GM18517 (cell line): Measurements from ENCODE around the gene MAF.

Experiments
- ATAC-seq: cut with Tn5 transposase; IDR thresholded peaks from one replicate; pipeline ENCODE4 v1.9.1; 2021; ENCODE audit warnings: mild to moderate bottlenecking, moderate library complexity; ENCODE audit not compliant: unreplicated experiment

Gene MAF

DNA sequence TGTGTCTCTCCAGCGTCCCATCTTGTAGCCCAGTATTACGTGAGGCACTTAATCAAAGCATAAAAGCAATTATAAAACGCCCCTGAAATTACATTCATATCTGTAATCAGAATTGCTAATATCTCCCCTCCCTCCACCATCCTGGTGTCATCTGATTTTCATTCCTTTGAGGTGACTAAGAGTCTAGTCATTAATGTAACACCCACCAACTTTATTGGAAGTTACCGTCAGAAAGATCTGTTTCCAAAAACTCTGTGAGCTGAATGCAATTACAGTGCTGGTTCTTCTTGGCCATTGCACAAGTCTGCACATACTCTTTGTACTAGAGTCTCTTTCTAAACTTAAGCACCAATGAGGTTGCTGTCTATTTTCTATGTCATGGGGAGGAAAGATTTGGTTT lies 12.5 kb upstream of the MAF start:
- ATAC-seq: no peak

GRCh38 chr16:79612207-79612606 lies 11.7 kb upstream of the MAF start:
- no peak for ATAC-seq

DNA sequence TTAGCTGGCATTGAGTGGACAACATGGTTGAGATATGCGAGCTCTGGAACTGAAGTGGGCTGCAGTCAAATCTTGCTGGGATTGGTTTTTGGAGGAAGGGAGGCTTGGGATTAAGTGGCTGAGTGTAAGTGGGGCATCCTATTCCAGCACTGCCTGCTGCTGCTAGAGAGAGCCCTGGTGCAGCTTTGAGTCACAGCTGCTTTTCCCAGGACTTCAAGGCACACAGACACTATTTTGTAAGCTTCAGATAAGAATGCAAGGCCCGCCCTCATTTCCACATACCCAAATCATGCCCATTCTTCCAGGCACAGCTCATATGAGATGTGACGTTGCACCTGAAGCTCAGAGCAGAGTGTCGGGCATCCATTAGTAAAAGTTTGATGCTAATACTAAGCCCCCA lies 10.2 kb upstream of the MAF start:
- no peak for ATAC-seq

- ATAC-seq: no peak
Measured at GRCh38 chr16:79609861-79610260, 9.3 kb upstream of the MAF start.

DNA sequence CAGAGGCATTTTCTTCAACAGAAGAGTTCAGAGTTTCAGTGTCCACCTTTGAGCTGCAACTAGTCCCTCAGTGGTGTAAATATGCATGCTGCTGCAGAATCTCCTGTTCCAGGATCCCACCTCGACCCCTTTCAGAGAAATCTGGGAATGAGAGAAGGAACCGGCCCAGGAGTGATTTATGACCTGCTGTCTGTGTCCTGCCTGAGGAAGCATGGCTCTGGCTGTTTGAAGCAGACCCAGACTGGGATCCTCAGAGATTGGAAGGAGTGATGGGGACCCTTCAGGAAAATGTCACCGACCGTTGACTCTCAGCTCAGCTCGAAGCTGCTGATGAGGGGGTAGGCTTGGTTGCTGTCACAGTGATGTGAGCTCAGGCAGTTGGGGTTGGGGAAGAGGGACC lies 8.4 kb upstream of the MAF start:
- no peak for ATAC-seq

- ATAC-seq: no peak
Measured at GRCh38 chr16:79607587-79607986, 7.0 kb upstream of the MAF start.

DNA sequence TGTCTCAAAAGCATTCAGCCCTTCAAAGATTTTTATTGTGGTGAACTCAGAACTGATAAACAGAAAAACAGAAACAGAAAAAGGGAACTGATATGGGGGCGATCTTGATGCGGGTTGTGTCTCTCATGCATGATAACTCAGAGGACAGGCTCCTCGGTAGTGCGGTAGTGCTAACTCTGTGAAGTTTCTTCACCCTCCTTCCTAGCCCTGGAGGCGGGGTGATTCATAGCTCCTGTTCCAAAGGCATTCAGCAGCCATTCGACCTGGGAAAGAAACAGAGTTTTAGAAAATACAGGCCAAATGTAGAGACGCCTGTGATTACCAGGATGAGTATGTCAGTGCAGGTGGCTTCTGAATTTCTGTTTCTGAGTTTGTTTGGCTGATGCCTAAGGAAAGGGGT lies 5.5 kb upstream of the MAF start:
- ATAC-seq: no peak

DNA sequence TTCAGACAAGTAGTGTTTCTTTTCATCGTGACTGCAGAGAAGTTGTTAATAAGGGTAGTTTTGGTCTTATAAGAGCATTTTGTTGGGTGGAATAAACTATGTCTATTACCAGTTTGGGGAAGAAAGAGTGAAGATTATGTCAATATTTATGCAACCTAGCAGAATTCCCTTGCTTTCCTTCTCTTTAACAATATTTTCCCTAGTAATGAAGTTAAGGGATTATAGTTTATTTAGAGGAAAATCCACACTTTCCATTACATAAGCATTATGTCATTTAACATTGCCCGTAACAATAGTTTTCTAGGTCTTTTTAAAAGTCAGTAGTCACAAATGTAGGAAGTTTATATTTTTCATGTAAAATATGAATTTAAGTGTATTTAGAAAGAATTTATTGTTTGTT lies 2.5 kb upstream of the MAF start:
- ATAC-seq: no peak

- no peak for ATAC-seq
Measured at GRCh38 chr16:79602628-79603014, 2.1 kb upstream of the MAF start.

GRCh38 chr16:79601931-79602627 lies 1.5 kb upstream of the MAF start:
- ATAC-seq: no peak

DNA sequence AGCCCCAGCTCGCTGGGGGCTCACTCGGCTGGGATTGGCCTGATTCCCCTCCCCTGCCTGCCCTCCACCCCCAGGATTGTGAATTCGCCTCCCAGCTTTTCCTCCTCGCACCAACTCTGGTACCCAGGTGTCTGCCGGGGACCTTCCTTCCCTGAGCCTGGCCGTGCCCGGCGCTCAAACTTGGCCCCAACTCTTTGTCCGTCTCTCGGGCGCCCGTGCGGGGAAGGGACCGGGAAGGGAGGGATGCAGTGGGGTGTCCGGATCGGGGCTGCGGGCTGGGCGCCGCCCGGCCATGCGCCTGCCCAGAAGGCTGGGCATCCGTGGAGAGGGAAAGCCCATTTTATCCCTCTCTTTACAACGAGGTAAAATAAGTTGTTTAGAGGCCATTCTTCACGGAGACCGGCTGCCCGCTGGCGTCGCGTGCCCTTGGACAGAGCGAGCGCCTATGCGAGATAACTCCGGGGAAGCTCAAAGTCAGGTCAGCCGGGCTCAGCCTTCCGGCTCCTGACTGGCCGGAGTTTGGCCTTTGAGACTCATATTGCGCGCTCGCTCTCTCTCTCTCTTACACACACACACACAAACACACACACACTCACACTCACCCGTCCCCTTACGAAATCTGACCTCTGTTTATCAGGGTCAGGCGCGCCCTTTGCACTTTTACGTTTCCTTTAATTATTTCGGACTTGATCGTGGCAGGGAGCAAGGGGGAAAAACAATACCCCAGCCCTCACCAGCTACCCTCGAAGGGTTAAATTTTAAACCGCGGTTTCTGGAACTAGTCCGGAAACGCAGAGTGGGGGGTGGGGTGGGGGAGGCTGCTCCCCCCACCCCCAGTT lies 774 bp upstream of the MAF start:
- ATAC-seq: no peak

DNA sequence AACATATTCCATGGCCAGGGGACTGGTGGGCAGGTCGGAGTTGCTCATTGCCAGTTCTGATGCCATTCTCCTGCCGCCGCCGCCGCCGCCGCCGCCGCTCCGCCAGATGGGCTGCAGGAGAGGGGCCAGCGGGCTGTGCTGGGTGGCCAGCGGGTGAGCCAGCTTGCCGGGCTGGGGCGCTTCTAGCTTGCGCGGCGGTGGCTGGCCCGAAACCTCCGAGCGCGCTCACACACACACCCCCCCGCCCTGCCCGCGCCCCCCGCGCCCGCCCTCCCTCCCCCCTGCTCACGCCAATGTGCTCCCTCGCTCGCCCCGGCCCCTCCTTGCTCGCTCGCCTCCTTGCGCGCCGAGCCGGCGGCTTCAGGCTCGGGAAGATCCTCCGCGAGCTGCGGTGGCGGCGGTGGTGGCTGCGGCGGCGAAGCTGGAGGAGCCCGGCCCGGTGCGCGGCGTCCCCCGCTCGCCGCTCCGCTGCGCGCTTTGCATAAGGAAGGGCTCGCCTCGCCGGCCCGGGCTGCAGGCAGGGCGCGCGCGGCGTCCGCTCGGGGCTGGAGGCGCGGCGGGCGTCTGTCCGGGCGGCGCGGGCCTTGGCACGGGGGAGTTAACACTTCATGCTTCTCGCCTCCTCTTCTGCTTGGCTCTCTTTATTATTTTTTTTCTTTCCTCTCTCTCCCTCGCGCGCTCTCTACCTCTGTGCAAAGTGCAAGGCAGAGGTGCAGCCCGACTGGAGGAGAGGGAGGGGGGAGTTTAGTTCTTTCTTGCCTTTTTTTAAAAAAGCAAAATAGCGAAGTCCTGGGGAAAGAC lies 500 bp downstream of the MAF start:
- ATAC-seq: no peak

- ATAC-seq: no peak
Measured at GRCh38 chr16:79599256-79599836, 1.2 kb downstream of the MAF start.

GRCh38 chr16:79598348-79599181 lies 2.0 kb downstream of the MAF start:
- ATAC-seq: no peak

GRCh38 chr16:79598063-79598347 lies 2.5 kb downstream of the MAF start:
- no peak for ATAC-seq

- no peak for ATAC-seq
Measured at GRCh38 chr16:79597277-79598062, 3.1 kb downstream of the MAF start.

DNA sequence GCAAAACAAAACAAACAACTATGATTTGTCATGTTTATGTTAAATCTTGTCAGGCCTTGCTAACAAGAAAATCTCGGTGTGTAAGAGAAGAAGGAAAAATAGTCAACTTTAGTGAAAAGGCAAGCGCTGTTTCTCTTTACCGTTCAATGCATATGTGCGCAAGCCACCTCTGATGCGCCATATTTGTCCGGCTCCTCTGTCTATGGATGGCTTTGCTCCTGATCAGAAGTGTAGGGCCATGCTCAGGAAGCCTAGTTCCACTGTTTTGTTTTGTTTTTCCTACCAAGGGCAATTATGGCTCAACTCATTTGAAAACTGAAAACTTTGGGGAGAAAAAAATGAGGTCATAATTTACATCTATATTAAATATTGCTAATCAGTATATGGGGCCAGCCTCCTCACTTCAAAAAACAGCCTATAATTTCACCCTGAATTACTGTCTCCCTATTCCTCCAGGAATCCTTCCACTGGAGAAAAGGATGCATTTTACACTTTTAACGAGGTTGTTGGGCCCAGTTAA lies 4.5 kb downstream of the MAF start:
- ATAC-seq: no peak

GRCh38 chr16:79595231-79595641 lies 5.3 kb downstream of the MAF start:
- no peak for ATAC-seq

DNA sequence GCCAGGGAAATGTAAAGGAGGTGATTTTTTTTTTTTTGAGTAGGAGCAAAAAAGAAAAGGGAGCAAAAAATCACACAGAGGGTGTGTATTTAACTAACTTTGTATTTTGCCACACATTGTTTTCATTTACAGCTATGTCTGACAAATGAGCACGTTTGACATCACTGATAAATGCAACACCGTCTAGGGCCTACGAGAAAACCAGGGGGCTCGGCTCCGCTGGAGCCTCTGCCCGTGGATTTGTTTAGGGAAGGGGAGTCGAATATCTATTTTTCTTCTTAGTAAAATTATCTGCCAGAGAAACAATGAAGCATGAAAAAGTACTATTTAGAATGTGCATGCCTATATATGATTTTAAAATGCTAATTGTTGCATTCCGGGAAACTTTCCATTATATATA lies 6.8 kb downstream of the MAF start:
- no peak for ATAC-seq

DNA sequence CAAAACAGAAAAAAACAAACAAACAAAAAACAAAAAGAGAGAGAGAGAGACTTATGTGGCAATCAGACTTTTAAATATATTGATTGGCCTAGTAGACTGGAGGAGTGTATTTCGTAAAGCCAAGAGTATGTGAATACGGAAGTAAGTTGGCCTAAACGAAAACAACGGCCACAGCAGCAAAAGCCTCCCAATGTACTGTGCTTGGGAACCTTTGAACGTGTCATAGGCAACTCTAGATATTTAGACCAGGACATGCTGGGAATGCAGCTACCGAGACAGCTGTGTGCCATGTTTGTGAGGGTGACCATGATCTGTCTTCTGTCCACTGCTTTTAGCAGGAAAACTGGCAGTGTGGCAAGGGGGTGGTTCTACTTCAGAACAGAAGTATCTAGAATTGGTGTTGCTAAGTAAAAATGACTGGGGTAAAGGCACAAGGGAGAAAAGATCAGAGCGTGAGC lies 7.4 kb downstream of the MAF start:
- ATAC-seq: no peak
